ENCODE data around the gene ANKRD29.
"Not testable (repeated sequence)": the region's sequence is repeated elsewhere in the genome, so short reads cannot be mapped to it uniquely, and the experiment has no call there.

ANKRD29 gene

DNA sequence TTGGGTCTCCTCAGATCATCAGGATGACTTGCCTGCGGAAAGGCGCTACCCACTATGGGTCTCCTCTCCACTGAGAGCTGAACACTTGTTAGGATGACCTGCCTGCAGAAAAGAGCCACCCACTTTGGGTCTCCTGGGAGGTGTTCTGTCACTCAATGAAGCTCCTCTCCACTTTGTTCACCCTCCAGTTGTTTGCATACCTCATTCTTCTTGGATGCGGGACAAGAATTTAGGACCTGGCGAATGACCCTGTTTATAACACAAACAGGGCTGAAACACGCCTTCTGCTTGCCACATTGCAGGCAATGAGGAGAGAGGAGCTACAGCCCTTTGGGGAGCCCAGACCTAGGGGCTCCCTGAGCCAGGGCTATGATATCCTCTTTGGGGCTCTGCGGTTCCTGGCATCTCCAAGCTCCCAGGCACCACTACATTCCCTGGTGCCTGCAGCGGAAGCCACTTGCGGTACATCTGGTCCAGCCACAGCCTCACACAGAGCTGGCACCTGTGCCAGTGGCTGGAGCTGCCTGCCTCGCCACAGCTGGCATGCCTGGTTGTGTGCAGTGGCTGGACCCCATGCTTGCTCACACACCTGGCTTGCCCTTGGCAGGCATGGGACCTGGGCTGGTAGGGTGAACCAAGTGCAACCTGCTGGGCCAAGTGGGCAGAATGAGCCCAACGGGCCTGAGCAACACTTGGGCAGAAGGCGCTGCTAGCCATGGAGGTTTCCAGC is 20.6 kb downstream of the ANKRD29 start:
- DNase-seq: no peak

DNA sequence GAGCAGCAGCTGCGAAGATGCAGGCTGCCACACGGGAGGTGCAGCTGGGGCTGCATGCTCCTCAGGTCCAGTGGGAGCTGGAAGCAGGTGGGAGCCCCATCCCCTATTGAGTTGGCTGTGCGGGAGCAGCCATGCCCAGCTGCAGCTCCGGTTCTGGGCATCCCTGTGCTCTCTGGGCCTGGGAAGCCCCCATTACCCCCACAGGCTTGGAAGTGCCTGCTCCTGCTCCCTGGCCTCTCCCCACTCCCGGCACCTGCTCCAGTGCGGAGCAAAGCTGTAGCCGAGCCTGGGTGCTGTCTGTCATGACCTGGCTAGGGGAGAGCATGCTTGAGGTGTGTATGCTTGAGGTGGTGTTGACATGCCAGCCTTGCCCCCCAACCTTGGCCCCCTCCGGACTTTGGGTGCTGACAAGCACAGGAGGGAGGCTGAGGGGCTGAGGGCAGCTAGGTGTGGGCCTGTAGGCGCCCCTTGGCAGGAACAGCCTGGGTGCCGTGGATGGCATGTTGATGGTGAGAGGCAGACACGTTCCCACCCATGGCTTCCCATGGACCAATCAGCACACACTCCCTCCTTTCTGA is 21.5 kb downstream of the ANKRD29 start:
- no peak for DNase-seq

DNA sequence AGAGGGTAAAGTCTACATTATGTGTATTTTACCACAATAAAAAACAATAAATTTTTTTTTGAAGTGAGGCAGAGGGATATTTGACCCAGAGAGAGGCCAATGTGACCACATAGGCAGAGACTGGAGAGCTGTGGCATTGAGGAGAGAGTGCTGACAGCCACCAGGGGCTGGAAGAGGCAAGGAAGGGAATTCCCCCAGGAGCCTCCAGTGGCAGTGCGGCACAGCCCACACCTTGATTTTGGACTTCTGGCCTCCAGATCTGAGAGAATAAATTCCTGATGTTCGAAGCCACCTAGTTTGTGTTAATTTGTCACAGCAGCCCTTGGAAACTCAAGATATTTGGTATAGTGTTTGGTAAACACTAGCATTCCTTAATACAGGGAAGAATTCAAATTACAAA is 22.7 kb downstream of the ANKRD29 start:
- no peak for DNase-seq

- not testable (repeated sequence) for DNase-seq
Measured at GRCh38 chr18:23636433-23636832, 26.3 kb downstream of the ANKRD29 start.

GRCh38 chr18:23636071-23636399 is 26.7 kb downstream of the ANKRD29 start:
- DNase-seq: no peak

DNA sequence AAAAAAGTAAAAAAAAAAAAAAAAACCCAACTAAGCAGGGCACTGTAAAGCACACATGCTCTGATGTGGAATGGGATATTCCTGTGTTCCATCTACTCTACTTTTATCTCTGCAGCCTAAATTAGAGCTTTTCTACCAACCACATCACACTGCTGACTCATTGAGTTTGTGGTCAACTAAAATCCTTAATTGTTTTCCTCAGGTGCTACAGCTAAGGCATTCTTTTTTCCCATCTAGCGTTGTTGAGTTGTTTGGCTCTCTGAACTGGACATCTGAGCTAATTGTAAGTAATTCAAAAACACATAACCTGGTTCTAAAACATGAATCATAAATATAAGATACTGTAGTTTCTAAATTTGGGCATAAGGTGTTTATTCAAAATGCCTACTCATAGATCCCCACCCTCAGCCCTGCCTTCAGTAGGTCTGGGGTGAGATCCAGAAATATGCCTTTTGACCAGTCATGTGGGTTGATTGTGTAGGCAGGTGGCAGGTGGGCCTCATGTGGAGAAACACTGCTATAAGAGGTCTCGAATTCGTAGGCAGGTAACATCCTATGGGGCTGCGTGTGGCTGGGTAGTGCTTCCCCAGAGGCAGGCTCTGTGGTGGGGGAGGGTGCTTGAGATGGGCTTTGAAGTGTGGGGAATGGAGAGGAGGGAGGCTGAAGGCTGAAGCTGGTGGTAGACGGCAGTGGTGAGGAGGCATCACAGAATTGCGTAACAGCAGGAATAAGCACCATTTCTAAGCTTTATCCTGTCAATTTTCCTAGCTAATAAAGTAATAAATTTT is 27.2 kb downstream of the ANKRD29 start:
- no peak for DNase-seq

- no peak for DNase-seq
Measured at GRCh38 chr18:23634692-23635091, 28.0 kb downstream of the ANKRD29 start.

DNA sequence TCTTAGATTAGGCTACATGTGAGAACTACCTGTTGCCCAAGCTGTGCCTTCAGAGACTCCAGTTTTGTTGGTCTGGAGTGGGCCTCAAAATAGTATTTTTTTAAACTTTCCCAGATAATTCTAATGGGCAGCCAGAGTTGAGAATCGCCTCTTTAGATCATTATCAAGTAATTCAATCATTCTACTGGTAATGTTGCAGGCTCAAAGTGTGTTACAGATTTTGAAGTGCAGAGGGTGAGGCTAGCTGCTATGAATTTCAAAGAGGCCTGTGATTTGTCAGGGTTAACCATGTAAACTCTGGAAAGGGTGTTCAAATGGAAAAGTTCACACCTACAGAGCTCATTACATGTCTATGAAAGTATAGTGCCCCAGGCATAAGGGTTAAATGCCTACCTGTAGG is 30.1 kb downstream of the ANKRD29 start:
- no peak for DNase-seq

DNA sequence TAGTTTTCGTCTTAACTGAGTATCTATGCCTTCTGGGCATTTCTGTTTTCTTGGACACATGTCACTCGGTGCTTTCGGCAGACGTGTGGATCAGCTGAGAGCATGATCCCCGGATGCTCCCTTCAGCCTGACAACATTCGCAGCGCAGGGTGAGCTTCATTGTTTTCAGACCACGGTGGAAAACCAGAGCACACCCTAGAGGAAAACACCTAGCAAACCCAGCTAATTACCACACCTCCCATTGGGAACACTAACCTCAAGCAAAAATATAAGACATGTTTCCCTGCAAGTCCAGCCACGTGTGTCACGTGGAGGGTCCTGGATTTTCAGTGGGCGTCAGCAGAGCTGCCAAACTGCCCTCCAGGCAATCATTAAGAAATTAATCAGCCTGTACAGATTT is 31.0 kb downstream of the ANKRD29 start:
- DNase-seq: no peak

DNA sequence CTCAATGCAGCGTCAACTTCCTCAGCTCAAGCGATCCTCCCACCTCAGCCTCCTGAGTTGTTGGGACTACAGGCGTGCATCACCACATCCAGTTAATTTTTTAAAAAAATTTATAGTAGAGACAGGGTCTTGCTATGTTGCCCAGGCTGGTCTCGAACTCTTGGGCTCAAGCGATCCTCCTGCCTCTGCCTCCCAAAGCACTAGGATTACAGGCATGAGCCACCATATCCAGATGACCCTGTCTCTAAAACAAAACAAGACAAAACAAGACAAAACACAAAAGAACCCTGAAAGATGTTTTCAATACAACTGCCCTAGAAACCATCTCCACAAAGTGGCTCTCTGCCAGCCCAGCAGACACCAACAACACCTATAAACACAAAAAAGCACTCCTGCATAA is 31.4 kb downstream of the ANKRD29 start:
- no peak for DNase-seq

- DNase-seq: no peak
Measured at GRCh38 chr18:23629444-23629946, 33.2 kb downstream of the ANKRD29 start.

DNA sequence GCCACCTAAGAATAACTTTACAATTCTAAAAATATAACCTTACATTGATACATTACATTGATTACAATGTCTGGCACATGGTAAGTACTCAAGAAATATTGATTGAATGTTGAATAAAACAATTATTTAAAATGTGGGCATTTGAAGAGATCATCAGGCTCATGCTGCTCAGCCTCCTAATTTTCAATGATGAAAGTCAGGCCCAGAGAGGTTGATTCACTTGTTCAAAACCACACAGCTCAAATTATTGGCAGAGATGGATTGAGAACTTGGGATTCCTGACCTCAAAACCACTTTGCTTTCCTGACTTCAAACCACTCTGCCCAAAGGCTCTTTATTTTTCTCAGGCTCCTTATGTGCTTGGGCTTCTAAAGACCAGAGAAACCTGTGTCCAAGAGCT is 34.7 kb downstream of the ANKRD29 start:
- no peak for DNase-seq

GRCh38 chr18:23627321-23627720 is 35.4 kb downstream of the ANKRD29 start:
- DNase-seq: no peak

GRCh38 chr18:23626451-23627279 is 36.0 kb downstream of the ANKRD29 start:
- no peak for DNase-seq

DNA sequence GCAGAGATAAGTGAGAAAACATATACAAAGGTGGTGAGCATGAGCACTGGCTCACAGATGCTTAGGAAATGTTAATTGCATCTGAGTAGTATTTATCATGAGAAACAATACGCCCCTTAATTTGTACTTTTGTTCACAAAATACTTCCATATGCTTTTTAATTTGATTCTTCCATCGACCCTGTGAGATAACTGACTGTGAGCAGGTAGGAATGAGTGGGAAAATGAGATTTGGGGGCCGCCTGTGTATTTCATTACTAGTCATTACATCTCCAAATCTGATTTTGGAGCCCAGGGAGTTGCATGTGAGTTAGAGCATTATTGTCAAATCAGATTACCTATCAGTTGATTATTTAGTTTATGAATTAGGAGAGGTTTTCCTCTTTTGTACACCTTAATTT is 39.7 kb downstream of the ANKRD29 start:
- DNase-seq: no peak

DNA sequence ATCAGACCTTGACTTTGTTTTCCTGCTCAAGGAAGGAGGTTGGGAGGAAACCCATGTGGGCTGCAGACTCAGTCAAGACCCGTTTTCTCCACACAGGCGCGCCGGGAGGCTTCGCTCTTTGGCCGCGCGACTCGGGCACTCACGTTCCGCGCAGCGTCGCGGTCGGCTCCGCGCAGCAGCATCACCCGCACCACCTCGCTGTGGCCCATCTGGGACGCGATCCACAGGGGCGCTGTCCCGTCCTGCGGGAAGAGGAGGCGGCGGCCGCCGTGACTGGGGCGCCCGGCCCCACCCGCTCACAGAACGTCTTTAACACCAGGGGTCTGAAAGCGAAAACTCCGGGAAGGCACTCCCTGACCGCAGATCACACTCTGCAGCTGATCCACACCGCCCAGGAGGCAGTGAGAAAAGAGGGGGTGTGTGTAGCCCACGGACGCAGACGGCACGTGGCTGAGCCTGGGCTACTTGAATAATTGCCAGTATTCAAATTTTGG is 43.3 kb downstream of the ANKRD29 start:
- DNase-seq: peak; percentile 24

DNA sequence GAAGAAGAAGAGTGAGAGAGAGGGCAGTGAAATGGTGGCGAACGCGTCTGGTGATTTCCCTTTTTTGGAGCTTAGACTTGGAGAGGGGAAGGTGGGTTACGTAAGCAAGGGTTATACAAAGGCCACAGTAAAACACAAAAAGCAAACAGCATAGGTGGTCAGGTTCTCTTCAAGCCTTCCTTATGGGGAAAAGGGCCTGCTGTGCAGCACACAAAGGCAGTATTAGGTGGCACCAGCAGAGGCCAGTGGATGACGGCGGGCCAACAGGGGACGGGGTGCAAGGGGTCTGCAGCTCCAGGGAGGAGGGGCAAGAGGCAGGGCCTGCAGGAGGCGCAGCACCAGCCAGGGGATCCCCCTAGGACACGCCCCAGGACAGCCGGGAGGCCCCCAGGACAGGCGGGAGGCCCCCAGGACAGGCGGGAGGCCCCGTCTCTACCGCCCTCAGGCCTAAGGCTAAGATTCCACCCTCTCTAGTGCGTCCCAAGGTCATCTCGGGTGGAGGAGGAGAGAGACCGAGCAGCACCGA is 43.8 kb downstream of the ANKRD29 start:
- no peak for DNase-seq

DNA sequence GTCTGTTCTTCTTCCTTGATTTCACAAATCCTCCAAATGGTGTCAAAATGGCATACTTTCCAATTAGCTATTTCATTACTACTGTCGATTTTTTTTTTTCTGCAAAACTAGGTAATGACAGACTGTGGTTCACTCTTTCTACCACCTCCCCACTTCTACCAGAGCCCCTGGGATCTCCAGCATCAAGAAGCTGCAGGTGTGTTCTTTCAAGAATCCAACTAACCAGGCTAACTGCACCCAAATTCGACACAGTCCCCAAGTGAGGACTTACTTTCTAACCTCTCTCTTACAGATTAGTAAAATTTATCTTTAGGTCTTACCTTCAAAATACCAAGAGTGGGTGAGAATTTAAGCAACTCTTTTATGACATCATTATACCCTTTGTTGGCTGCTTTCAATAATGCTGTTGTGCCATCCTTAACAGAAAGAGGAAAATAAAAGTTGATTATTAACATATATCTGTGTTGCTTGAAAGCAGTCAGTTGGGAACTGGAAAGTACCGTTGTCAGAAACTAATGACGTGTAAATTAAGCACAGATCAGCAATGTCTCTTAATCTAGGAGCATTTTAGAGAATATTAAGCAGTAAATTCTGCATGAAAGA is 45.2 kb downstream of the ANKRD29 start:
- DNase-seq: no peak

DNA sequence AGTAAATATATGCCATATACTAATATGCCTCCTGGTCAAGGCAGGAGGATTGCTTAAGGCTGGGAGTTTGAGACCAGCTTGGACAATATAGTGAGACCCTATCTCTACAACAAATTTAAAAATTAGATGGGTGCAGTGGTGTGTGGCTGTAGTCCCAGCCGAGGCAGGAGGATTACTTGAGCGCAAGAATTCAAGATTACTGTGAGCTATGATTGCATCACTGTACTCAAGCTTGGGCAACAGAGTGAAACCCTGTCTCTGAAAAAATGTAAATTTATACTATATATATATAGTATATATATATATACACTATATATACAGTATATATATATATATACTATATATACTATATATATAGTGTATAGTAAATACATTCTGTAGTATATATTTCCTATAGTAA is 46.5 kb downstream of the ANKRD29 start:
- DNase-seq: no peak

GRCh38 chr18:23614891-23615290 is 47.8 kb downstream of the ANKRD29 start:
- DNase-seq: no peak

- no peak for DNase-seq
Measured at GRCh38 chr18:23614413-23614812, 48.3 kb downstream of the ANKRD29 start.

DNA sequence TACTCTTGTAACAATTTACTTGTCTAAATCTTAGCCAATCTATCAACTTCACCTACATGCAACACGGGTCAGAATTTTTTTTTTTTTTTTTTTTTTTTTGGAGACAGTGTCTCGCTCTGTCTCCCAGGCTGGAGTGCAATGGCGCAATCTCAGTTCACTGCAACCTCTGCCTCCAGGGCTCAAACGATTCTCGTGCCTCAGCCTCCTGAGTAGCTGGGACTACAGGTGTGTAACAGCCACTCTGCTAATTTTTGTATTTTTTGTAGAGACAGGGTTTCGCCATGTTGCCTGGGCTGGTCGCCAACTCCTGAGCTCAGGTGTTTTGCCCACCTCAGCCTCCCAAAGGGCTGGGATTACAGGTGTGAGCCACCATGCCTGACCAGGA is 49.6 kb downstream of the ANKRD29 start:
- not testable (repeated sequence) for DNase-seq

Data from activated T-cell treated with anti-CD3 and anti-CD28 coated beads, Interleukin-2, amount 50 U/mL, for 1 hour (primary cell).